SIG-M5 treated with dmso at 0.1 percent for 504 hours (cell line): ENCODE data around the gene SLC35F4.

Experiments
- DNase-seq: peaks from one replicate; lab custom pipeline; 2025; ENCODE audit not compliant: unreplicated experiment; lab: John Stamatoyannopoulos, UW

SLC35F4 gene

DNA sequence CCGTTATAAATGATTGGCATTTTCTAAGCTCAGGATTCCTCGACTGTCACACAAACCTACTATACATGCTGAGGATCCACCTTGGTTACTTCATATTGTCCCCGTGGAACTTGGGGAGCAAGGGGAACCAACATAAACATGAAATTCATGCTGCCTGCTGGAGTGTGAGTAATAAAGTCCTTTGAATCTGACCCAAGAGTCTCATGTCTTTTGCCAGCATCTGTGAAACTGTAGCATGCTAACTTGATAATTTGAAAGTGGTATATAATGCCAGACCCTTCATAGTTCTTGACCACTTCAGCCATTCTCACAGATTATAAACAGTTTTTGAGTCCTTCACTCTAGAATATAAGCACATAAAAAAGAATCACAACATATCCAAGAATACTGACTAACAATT, 17.1 kb downstream of the SLC35F4 start:
- no peak for DNase-seq

DNA sequence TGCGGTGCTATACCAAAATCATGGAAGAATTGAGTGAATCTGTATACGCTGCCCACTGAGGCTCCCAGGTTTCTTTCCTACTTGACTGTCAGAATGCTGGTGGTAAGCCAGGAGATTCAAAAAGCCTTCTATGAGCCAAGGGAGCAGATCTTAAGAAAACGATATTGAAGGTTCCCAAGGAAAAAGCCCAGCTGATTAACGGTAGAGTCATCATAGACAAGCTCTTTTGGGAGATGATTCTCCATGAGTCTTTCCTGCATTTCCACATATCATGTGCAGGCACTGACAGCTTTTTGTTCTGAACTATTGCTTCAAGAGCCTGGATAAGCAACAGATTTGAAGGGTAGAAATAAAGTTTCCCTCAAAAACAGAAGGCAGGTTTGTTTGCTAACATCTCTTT, 17.5 kb downstream of the SLC35F4 start:
- no peak for DNase-seq

DNA sequence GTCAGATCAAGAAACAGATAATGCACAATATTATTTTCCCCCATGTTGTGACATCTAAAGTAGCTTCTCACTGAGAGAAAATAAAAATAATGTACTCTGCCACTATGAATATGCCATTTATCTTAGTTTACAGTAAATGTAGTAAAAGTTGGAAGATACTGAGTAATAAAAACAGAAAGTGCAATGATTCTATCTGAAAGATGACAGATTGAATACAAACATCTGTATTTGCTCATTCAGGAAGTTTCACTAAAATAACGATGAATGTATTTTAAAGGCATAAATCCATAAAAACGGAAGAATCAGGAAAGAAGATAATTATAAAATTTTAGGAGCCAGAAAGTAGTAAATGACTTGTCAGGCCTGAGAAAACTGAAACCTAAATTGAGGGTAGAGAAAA, 18.2 kb downstream of the SLC35F4 start:
- DNase-seq: no peak

DNA sequence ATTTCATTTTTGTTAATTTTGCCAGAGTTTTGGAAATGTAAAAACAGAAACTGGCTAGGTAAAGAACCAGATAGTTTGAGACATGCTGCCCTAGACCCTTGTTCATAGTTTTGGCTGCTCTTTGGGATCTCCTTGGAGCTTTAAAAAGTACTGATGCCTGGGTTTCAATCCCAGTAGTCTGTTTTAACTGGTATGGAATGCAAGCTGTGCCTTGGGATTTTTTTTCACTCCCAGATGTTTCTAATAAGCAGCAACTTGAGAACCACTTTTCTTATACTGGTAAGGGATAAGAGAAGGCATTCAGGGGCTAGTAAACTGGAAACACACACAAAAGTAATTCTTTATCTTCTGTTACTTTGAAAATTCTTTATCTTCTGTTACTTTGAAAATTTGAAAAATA, 18.8 kb downstream of the SLC35F4 start:
- DNase-seq: no peak

DNA sequence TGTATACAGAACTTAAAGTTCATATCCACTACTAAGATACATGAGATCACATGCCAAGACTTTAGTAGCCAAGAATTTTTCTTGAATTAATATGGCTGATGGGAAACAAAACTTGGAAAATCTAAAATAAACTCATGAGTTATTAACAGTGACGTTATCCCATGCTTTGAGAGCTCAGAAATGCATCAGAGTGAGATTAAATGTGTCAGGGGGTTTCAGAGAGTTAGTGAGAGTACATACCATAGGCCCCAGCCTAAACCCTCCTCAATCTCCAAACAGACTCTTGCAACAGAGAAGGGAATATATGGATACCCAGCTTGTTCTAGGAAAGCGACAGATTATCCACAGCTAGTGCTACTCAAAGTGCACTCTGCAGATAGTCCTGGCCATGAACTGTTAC, 19.3 kb downstream of the SLC35F4 start:
- DNase-seq: no peak

DNA sequence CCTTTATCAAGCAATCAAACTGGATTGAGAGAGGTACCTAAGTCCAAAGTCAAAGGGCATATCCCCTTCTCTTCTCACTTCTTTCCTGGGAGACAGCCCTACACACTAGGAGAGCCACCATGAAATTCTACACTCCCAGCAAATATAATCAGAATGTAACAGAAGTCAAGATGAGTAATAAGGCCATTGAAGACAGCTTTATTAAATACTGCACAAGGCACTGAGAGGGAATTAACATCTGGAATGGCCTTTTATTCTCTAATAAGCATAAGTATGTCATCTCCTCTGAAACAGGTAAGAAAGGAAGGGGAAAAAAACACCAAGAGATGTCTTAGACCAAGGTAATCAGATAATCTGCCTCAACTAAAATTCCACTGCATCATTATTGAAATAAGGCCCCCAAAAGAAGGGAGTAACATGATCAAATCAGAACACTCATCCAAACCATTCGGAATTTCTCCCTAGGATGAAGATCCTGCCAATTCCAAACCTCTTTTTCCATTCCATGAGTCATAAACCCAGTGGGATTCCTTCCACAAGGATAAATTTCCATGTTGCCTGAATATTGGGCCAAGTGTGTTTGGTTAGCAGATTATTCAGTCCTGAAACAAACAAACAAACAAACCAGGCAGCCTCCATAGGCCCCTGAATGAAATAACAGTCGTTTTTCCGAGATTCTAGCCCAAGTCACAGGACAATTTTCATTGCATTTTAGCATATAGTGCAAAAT, 19.9 kb downstream of the SLC35F4 start:
- no peak for DNase-seq

DNA sequence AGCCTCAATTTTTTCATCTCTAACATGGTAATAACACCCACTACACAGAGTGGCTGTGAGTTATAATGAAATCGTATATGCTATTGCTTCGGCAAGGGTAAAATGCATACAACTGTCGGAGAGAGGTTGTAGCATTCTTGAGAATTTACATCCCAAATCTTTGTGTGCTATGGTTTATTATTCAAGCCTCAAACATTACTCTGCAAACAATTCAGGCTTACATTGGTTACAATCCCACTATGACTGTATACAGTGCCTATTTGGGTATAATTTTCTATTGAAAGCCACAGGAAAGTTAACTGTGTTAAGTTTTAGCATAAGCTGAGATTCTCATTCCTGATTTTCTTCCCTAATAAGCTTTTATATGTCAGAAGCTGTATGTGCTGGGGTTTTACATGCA, 20.6 kb downstream of the SLC35F4 start:
- DNase-seq: no peak

DNA sequence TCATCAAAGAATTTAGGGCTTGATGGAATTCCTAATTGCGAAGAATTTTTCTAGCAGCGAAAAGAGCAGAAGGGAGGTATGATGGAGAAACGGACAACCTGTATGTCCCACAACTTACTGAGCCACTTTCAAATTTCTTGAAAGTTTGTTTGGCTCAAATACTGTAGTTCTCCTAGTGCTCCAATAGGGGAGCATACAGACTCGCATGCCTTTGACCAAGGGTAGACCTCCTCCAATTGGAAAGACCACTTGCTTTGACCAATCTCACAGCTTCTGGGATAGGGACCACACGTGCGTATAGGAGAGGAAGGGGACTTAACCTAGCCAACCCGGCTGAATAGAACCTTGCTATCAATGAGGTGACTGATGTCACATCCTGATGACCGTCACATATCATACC, 28.6 kb downstream of the SLC35F4 start:
- no peak for DNase-seq

DNA sequence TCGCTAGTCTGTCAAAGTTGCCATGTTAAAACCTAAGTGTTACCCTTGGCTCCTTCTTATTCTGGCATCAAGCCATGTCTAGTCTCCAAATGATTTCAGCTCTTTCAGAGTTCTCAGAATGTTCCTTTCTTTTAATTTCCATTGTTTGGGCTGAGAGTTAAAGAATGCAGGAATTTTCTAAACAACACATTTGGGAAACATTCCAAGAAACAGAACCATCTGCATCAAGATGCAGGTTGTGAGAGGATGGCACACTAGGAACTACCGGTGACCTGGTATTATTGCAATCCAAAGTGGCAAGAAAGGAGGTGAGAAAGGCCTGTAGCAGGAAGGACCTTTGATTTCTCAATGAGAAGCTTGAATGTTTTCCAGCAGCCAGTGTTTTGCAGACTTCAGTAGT, 30.1 kb downstream of the SLC35F4 start:
- DNase-seq: no peak

DNA sequence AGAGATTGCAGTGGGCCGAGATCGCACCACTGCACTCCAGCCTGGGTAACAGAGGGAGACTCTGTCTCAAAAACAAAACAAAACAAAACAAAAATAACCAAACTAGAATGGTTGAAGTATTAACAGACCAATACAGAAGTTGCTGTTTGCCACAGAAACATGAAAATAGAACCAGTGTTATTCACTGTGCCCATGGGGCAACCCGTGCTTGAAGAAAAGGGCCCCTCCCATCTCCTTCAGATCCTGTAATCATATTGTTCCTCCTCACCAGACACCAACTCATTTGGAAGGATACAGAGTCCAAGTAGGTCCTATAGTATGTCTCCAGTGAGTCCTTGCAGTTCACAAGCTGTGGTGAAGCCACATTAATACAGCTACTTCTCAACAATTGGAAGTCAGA, 30.9 kb downstream of the SLC35F4 start:
- DNase-seq: no peak

DNA sequence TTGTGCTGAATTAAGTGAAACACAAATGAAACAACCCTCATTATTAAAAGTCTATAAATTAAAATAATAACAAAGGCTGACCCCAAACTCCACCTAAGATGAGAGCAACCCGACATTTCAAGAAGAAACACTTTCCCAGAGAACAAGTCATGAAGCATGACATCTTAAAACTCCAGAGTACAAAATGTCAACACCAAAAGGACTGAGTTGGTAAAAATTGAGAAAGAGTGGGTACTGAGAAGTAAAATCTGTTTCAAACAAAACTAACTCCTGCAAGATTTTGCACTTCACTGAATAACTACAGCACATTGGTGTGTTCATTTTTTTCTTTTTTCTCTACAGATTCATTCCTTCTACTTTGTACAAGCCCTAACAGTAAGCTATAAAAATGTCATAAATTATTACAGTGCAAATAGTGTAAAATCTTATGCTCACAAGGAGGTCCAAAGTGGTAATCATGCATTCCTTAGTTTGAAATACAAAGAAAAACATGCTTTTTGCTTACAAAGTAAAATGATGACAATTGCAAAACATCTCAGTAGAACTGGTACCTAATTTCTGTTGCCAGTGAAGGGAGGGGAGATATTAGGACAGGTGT, 31.8 kb downstream of the SLC35F4 start:
- DNase-seq: no peak

DNA sequence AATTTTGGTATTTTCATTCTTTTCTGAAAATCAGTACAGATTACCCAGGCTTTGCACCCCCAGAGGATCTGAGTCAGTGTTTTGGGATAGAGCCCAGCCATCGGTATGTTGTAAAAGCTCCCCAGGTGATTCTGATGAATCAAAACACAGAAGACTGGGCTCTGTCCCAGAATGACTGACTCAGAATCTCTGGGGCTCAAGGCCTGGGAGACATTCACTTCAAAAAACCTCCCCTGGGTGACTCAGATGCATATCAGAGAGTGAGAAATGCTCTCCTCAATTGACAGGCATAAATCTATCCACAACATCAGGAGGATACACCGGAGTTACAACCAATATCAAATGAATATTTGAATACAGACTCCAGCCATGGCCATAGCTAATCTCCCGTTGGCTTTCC, 32.6 kb downstream of the SLC35F4 start:
- DNase-seq: no peak

DNA sequence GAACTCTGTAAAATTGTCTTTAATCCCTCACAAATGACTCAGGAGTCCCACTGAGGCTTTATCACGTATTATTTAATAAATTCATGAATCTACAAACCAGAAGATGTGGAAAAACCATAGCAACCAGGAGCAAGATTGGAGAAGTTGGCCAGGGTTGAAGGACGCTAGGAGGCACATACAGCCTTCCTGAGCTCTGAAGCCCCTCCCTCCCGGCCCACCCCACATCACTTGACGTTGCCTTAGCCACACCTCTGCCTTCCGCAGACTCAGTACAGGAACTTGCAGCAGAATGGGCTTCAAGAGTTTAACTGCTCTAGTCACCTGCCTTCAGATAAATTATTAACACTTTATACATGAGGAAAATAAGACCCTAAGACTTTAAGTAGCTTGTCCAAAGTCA, 33.9 kb downstream of the SLC35F4 start:
- DNase-seq: no peak

DNA sequence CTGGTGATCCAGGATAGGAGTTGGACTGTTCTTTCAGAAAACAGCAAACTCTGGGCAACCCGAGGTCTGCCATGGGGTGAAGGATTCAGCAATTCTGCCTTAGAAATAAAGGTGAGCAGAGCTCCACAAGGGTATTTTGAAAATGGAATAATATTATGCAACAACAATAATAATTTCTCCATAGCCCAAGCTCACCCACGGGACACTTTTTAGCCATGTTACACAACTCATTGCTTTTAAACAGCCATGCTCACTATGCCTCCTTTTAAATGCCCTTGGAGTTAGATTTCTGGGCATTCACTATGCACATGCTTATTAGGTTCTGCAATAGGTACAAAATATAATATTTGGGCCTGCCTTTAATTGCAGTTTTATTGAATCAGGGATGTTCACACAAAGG, 37.2 kb downstream of the SLC35F4 start:
- no peak for DNase-seq

DNA sequence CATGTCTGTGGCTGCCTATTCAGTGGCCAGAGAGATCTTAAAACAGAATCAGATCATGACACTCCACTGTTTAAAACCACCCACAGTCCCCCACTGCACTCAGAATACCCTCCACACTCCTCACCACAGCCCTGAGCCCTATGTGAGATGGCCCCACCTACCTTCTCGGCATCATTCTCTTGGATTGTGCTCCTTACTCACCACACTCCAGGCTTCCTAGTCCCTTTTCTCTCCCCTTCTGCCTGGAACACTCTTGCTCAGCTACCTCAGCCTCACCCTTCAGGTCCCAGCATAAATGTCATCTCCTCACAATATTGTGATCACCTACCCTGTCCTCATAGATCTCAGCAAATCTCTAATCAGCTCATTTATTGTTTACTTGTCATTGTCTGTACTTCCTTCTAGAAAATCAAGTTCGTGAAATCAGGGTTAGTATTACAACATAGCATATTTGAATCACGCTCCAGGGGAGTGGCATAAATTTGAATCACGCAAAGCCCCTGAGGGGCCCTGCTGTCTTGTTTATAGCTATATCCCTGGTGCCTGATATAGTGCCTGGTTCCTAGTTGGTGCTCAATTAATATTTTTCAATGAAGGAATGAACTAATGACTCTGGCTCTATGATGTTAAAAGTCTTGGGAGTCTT, 42.8 kb downstream of the SLC35F4 start:
- DNase-seq: no peak

DNA sequence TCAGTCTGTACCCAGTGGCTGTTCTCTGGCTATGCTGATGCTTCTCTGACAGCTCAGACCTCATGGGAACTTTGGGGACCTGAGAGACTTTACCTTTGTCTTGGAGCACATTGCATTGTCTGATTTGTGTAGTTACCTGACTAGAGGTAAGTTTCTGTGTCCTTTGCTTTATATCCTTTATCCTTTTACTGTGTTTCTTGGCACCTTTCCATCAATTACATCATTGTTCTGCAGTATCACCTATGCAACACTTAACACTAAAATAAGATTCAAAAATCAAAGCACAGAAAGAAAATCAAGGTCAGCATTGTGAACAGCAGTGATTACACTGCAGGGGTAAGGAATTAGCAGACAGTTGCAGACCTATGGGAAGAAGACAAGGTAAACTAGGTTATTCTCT, 43.8 kb downstream of the SLC35F4 start:
- no peak for DNase-seq

DNA sequence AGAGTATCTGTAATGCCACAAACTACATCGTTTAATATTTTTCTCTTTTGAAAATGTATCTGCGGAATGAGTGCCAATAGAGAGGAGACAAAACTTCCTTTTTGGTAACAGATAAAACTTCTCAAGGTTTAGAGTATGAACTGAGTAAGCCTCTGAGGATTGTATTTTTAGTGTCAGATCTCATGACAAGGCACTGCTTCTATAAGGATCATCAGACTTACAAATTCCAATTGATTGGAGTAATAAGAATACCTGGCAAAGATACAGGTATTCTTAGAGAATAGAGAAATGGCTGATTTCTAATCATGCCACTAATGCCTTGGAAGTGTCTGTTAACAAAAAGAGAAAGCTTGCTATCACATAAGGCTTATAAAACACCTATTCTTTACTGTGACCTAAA, 45.3 kb downstream of the SLC35F4 start:
- DNase-seq: no peak

DNA sequence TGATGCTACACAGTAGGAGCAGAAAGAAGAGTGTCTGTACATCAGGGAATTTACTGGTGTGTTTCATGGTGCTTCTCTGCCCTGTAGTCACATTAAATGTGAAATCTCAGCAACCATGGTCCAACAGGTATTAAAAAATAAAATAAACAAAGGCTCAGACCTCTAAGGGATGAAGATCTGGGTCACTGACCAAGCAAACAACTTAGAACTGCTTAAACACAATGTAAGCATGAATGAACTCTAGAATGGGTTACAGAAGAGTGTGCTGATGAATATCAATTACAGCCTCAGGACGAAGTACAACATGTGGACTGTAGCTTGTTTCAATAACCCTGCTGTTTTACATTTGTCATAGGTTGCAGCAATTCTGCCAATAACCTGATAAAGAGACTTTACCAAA, 47.4 kb downstream of the SLC35F4 start:
- DNase-seq: no peak

DNA sequence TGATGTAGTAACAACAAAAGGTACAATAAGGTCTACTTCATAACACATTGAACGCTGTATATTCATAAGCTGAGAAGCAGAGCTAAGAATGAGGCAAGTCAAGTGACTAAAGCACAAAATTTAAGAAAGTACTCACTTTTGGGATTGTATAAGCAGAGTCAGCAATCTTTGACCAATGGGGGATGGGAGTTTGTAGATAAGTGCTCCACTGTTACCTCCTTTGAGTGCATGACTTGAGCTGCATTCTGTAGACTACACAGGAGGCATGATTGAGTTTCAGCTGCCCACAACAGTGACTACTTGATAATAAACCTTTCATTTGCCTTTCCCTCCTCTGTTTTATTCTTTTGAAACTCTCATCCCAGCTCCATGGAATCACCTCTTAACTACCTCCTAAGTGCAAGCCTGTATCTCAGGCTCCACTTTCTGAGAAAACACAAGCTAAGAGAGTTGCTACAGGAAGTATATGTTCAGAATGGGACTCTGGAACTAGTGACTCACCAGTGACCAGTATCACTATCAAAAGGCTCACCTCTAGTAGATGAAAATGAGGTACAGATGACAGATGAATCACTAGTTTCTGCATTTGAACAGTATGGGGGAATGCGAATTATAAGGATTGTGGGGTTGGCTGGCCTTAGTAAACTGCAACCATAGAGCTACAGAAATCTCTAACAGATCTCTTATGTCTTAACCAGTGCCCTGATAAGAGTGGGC, 49.2 kb downstream of the SLC35F4 start:
- DNase-seq: no peak

DNA sequence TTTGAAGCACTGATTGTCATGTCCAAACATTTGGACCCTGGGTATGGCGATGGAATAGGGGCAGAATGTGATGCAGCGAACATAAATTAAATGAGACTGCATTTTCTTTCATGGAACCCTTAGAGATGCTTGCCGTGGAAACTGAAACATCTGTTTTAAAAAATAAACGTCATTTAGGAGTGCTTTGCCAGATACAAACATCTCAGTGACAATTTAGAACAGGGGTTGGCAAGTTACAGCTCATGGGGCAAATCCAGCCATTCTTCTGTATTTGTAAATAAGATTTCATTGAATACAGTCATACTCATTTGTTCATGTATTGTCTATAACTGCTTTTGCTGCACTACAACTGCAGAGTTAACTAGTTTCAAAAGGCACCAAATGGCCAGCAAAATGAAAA, 51.2 kb downstream of the SLC35F4 start:
- DNase-seq: no peak

DNA sequence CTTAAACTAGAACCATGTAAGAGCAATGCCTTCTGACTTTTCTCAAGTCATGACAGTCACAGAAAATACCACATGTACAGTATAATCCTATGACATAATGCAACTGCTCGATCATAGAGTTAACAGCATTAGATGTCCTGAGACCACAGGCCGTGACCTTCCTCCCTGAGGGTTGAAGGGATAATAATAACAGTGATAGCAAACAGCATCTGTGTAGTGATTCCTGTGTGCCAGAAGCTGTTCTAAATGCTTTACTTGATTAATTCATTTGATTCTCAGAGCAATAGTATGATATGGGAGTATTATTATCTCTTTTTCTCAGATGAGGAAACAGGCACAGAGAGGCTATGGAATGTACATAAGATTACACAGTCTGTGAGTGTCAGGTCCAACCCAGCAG, 53.2 kb downstream of the SLC35F4 start:
- no peak for DNase-seq

DNA sequence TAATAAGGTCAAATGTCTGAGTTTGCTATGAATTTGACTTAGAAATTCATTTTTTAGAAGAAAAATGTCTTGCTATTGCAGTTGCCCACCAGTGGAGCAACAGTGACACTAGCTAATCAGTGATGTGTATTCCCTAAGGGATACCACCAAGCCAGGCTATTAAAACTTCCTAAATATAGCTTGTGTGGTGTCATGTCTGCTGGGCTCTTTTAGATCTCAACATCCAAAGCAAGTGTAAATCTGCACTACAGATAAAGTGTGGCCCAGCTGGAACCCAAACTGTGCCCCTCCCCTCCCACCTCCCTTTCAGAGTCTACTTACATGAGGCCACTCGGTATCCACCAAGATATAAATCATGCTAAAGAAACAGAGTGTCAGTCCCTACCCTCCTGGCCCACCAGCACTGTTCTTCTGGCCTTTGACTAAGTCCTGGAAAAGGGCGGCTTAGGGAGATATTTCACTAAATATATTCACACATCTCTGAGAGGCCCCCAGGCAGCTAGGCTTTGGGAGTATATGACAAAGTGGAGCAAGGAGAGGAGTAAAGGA, 53.8 kb downstream of the SLC35F4 start:
- DNase-seq: no peak
